HepG2 (cell line): Measurements from ENCODE around the gene COL26A1. TPM values are rescaled to one million over a fixed set of nuclear protein-coding genes. Genes with fewer than 3 reads are reported as not detected.

Experiments used
- AKAP8 ChIP-seq: sonication (generic); formaldehyde crosslinking; IDR thresholded peaks from 2 replicates; pipeline ENCODE4 v1.5.1; 2020; ENCODE audit warnings: mild to moderate bottlenecking, missing genetic modification reagents
- BCL3 ChIP-seq: sonication (generic); formaldehyde crosslinking; IDR thresholded peaks from 2 replicates; pipeline ENCODE4 v1.5.1; 2020; ENCODE audit warnings: mild to moderate bottlenecking, missing genetic modification reagents, moderate library complexity
- CEBPG ChIP-seq: IDR thresholded peaks from 2 replicates; pipeline ENCODE4 v1.6.1; 2016
- E2F2 ChIP-seq: sonication (generic); formaldehyde crosslinking; IDR thresholded peaks from 2 replicates; pipeline ENCODE4 v1.4.0; 2020; ENCODE audit warnings: missing genetic modification reagents, borderline replicate concordance
- ELK4 ChIP-seq: sonication (generic); formaldehyde crosslinking; IDR thresholded peaks from 2 replicates; pipeline ENCODE4 v1.9.0; 2021; ENCODE audit warnings: missing genetic modification reagents, borderline replicate concordance
- GATAD2A ChIP-seq: IDR thresholded peaks from 2 replicates; pipeline ENCODE4 v1.6.1; 2016
- HNF1B ChIP-seq: sonication (generic); formaldehyde crosslinking; IDR thresholded peaks from 2 replicates; pipeline ENCODE4 v1.5.1; 2020; ENCODE audit warnings: mild to moderate bottlenecking, moderate library complexity, missing genetic modification reagents
- KIAA2018 ChIP-seq: sonication (generic); formaldehyde crosslinking; IDR thresholded peaks from 2 replicates; pipeline ENCODE4 v1.5.0; 2020; ENCODE audit warnings: mild to moderate bottlenecking, missing genetic modification reagents, borderline replicate concordance
- MBD4 ChIP-seq: IDR thresholded peaks from 2 replicates; pipeline ENCODE4 v1.6.1; 2012; ENCODE audit warnings: low read length, inconsistent platforms, borderline replicate concordance
- MTF2 ChIP-seq: sonication (generic); formaldehyde crosslinking; IDR thresholded peaks from 2 replicates; pipeline ENCODE4 v1.5.0; 2020; ENCODE audit warnings: missing genetic modification reagents, borderline replicate concordance
- POLR2AphosphoS5 ChIP-seq: IDR thresholded peaks from 2 replicates; pipeline ENCODE4 v1.6.1; 2012; ENCODE audit warnings: low read depth, low read length
- RFX5 ChIP-seq: IDR thresholded peaks from 2 replicates; pipeline ENCODE4 v1.6.1; 2011; ENCODE audit warnings: low read depth, low read length, improper control_type of control experiment
- TCF12 ChIP-seq, 2 experiments: fragments of 450-650 bp in 1 of 2; sonication (generic) in 1 of 2; formaldehyde crosslinking in 1 of 2; IDR thresholded peaks; 2 replicates each; pipeline versions ENCODE4 v1.6.1 to v1.8.0; 2017 to 2022; ENCODE audit warnings: antibody characterized with exemption in 1 of 2, mild to moderate bottlenecking in 1 of 2, missing genetic modification reagents in 1 of 2, moderate library complexity in 1 of 2
- ZFP62 ChIP-seq: sonication (generic); formaldehyde crosslinking; IDR thresholded peaks from 2 replicates; pipeline ENCODE4 v1.4.0; 2020; ENCODE audit warnings: missing genetic modification reagents
- ZNF260 ChIP-seq: sonication (generic); formaldehyde crosslinking; IDR thresholded peaks from 2 replicates; pipeline ENCODE4 v1.4.0; 2020; ENCODE audit warnings: missing genetic modification reagents, low read depth, mild to moderate bottlenecking, borderline replicate concordance
- ZNF331 ChIP-seq: sonication (generic); formaldehyde crosslinking; IDR thresholded peaks from 2 replicates; pipeline ENCODE4 v1.4.0; 2020; ENCODE audit warnings: missing genetic modification reagents
- ZSCAN30 ChIP-seq: sonication (generic); formaldehyde crosslinking; IDR thresholded peaks from 2 replicates; pipeline ENCODE4 v1.5.0; 2020; ENCODE audit warnings: mild to moderate bottlenecking, missing genetic modification reagents
- polyA plus RNA-seq, 8 experiments: library from polyadenylated mRNA; depleted of rRNA in 3 of 8; stranded (reverse) in 7 of 8; unstranded in 1 of 8; fragments of >200 nt; fragmentation: Illumina TruSeq in 4 of 8; extraction: Trizol in 4 of 8; gene quantifications; 2 replicates each; pipeline versions ENCODE4 v1.2.1 to v1.2.3, GENCODE V29; 2011 to 2016; ENCODE audit warnings: low read depth in 4 of 8, missing spikeins in 1 of 8, mixed read lengths in 1 of 8; ENCODE audit not compliant: insufficient read depth in 1 of 8
- total RNA-seq, 5 experiments: library from RNA; depleted of rRNA; stranded (reverse); fragments of >200 nt; fragmentation: Illumina TruSeq; extraction: Trizol; gene quantifications; 2 replicates each; pipeline ENCODE4 v1.2.3, GENCODE V29; 2016; ENCODE audit warnings: low read depth in 1 of 5

The COL26A1 gene
- total and polyA plus RNA-seq, 2 of the 13 experiments (the other 11 are each of a cell fraction or from before 2014, with no cell fraction given) = 7.8 to 9.2 TPM

GRCh38 chr7:101537205-101537604, 174.5 kb downstream of the COL26A1 start (continued):
- TF ChIP-seq KIAA2018 (CRISPR knock-in tag) (no peak), HNF1B (CRISPR knock-in tag) (peak; percentile 61; the same call in 1 of the 2 replicates), ELK4 (CRISPR knock-in tag) (no peak), MBD4 (no peak), ZNF260 (CRISPR knock-in tag) (no peak), ZNF331 (no peak), RFX5 (peak; percentile 45; the same call in 1 of the 2 replicates), POLR2AphosphoS5 (no peak), BCL3 (CRISPR knock-in tag) (no peak), ZSCAN30 (CRISPR knock-in tag) (no peak), TCF12 (IDR thresholded peaks at IDR 0.05) (no peak), TCF12 (CRISPR knock-in tag; IDR thresholded peaks at IDR 0.05) (no peak), AKAP8 (CRISPR knock-in tag) (no peak), GATAD2A (CRISPR knock-in tag) (peak; percentile 19; the same call in 1 of the 2 replicates), CEBPG (CRISPR knock-in tag) (peak; percentile 11; the same call in 1 of the 2 replicates), ZFP62 (no peak), MTF2 (CRISPR knock-in tag) (no peak), E2F2 (CRISPR knock-in tag) (no peak)
